HFF-Myc (cell line): ENCODE measurements around the gene RELN.

ENCODE experiments used
- DNase-seq: peaks from one replicate; pipeline ENCODE4 v3.0.0-alpha.2; 2011; ENCODE audit warnings: low read depth; ENCODE audit errors: extremely low read depth
- H3K4me3 ChIP-seq: replicated peaks from 2 replicates; pipeline ENCODE4 v1.5.1; 2011; ENCODE audit warnings: low read depth, mild to moderate bottlenecking, control low read depth, low read length
- TF ChIP-seq, protein P1 (sequence below): IDR thresholded peaks from 2 replicates; pipeline ENCODE4 v1.5.1; 2012; ENCODE audit warnings: mild to moderate bottlenecking, low read depth, low read length, control low read depth; ENCODE audit errors: missing control alignments

Gene RELN

DNA sequence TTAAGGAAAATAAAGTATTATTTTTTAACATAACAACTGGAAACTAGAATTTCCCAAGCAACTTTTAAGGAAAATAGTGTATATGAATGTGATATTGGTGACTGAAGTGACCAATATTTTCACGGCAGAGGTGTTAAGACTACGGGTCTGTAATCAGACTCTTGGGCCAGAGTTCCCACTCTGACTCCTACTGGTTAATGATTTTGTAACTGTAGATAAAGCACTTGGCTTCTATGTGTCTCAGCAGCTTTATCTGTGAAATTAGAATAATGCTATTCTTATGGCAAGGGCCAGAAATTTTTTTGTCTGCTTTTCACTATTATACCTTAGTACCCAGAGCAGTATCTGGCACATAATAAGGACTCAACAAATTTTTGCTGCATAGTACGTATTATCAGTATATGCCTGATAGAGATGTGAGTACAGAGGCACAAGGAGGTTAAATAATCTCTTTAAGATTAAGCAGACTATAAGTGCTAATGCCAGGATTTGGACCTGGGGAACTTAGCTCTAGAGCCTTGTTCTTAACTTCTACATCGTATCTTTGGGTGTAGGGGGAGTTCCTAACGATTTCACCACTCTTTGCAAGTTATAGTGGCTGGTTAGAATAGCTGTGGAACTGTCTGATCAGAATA is 357.3 kb downstream of the RELN start:
- no peak overlapping the region for H3K4me3 ChIP-seq
- TF ChIP-seq, protein P1, sequence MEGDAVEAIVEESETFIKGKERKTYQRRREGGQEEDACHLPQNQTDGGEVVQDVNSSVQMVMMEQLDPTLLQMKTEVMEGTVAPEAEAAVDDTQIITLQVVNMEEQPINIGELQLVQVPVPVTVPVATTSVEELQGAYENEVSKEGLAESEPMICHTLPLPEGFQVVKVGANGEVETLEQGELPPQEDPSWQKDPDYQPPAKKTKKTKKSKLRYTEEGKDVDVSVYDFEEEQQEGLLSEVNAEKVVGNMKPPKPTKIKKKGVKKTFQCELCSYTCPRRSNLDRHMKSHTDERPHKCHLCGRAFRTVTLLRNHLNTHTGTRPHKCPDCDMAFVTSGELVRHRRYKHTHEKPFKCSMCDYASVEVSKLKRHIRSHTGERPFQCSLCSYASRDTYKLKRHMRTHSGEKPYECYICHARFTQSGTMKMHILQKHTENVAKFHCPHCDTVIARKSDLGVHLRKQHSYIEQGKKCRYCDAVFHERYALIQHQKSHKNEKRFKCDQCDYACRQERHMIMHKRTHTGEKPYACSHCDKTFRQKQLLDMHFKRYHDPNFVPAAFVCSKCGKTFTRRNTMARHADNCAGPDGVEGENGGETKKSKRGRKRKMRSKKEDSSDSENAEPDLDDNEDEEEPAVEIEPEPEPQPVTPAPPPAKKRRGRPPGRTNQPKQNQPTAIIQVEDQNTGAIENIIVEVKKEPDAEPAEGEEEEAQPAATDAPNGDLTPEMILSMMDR = no peak
- no peak for DNase-seq

DNA sequence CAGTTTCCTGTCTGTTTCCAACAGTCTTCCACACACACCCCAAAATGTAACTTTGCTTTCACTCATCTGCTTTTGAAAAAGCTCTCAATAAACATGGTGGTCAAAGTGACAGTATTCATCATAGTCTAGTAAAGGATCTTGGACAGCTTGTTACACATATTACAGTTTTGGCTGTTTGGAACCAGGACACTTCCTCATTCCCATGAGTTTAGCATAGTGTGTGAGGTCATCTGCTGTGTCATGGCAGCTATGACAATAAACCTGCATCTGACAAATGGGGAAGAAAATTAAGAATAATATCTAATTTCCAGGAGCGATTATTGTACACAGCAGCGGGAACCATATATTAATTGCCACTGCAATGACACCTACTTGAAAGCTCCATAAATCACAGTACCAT is 359.1 kb downstream of the RELN start:
- no peak overlapping the region for H3K4me3 ChIP-seq
- no peak for DNase-seq
- TF ChIP-seq, protein P1 = no peak

DNA sequence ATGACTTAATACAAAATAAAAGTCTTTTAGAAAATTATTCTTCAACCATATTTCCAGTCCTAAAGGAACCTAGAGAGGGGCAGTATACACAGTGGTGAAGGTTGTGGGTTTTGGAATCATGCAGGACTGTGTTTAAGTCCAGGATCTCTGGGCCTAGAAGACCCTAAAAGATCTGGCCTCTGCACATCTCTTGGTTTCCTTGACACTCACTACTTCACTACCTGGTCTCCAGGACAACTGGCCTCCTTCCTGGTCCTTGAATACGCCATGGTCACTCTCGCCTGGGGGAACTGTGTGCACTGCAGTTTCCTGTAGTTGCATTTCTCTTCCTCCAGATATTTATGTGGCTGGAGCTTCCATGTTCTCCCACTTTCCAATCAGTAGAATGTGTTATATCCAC is 360.7 kb downstream of the RELN start:
- no peak overlapping the region for H3K4me3 ChIP-seq
- DNase-seq = no peak
- TF ChIP-seq, protein P1 = no peak

DNA sequence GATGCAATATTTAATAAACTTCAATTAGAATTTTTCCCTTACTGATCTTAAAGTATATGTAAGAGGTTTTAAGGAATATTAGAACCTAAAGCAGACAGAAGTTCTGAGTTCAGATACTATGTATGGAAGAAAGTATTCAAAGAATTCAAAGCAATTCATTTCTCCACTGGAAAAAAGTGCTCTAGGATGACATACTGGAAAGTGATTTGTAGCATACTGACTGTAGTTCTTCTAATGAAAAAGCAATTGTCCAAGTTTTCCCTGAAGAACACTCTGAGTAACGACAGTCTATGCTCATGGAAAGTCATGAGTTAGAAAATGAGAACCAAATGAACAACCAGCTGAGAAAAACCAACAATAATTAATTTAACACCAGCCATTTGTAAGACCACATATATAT is 362.7 kb downstream of the RELN start:
- no peak overlapping the region for H3K4me3 ChIP-seq
- TF ChIP-seq, protein P1 = no peak
- DNase-seq = no peak

DNA sequence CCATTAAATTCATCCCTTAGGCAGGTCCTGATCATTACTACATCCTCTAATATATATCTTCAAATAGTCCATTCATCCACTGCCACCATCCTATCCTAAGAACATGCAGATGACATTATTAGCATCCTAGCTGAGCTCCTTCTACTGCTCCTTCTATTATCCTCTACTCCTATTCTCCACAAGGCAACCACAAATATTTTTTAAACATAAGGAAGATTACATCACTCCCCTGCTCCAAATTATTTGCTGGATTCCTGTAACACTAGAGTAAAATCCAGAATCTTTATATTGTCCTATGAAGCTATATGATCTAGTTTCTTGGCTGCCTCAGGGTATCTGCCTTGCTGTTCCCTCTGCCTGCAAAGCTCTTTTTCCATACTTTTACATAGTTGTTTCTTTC is 367.2 kb downstream of the RELN start:
- TF ChIP-seq, protein P1 = no peak
- H3K4me3 ChIP-seq = no peak overlapping the region
- no peak for DNase-seq

DNA sequence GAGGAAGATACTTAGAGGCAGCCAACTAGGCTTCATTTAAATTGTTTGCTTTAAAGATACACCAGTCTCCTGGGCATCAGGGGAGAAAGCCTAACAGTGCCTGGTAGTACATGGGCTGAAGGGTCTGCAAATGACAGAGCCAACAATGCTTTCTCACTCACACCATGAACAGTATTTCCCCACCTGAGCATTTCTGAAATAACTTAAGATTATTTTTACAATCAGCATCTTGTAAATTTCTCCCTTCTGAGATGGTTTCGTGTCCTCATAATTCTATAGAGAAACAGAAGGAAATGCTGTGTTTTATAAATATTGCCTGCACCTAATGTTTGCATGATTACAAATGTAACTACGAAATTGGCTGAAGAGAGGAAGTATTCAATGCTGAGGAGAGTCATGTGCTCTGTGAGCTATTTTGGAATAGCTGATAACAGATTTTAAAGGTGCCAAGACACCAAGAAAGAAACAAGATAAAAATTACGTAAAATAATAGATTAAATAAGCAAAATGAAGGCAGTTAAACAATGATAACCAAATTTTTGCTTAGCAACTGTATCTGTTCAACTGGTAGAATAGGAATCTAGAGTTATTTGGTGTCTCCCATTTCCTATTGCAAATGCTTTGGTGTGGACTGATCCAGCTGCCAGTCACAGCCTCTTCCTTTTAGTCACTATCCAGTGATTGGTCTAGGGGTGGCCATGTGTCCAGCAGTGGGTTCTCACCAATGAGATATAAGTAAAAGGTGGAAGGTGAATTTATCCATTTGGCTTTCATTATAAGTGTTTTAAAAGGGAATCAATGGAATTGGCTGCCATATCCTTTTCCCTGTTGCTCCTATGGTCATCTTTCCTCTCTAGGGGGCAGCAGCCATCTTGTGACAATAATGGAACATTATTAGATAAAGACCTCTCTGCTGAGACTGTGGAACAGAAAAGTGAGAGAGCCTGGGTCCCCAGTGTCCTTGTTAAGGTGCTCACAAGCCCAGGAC is 375.5 kb downstream of the RELN start:
- DNase-seq = no peak
- no peak overlapping the region for H3K4me3 ChIP-seq
- TF ChIP-seq, protein P1 = peak; percentile 15
